B cell (primary cell): Measurements from ENCODE around the gene SUGCT. TPM values are rescaled to one million over a fixed set of nuclear protein-coding genes. Genes with fewer than 3 reads are reported as not detected.

Experiments used
- ATAC-seq: fragments of 200-7000 bp; cut with Tn5 transposase; one replicate; pipeline ENCODE4 v1.10.0; 2021; ENCODE audit warnings: low read depth, mild to moderate bottlenecking, moderate number of reproducible peaks, moderate library complexity
- CTCF ChIA-PET: fragments of 350-600 bp; sonication (Branson Sonifier 250); formaldehyde crosslinking; loops from one replicate; lab custom pipeline; 2021; ENCODE audit warnings: antibody characterized with exemption, inconsistent platforms; lab: Charles Lee
- POLR2A ChIA-PET: fragments of 350-600 bp; sonication (Branson Sonifier 250); formaldehyde crosslinking; loops from one replicate; lab custom pipeline; 2021; ENCODE audit warnings: antibody characterized with exemption; lab: Charles Lee
- DNase-seq: peaks from one replicate; pipeline ENCODE4 v3.0.0; 2013
- H2AFZ ChIP-seq: 2 replicates; pipeline ENCODE4 v1.6.1; 2012; ENCODE audit warnings: mild to moderate bottlenecking, low read depth, low read length; ENCODE audit not compliant: insufficient read depth, poor library complexity, severe bottlenecking
- H3K27ac ChIP-seq, 2 donors: 1 replicate in 1 of 2; 2 replicates in 1 of 2; pipeline ENCODE4 v1.5.1; 2012 to 2013; ENCODE audit warnings: low read length in 2 of 2, mild to moderate bottlenecking in 2 of 2, moderate library complexity in 1 of 2
- H3K27me3 ChIP-seq, 4 experiments: fragments of 200-600 bp in 1 of 4; sonication (generic) in 1 of 4; replicated peaks in 1 of 4; 1 replicate in 2 of 4; 2 replicates in 2 of 4; pipeline versions ENCODE4 v1.6.1 to v1.7.0; 2013 to 2016; ENCODE audit warnings: low read length in 3 of 4, mild to moderate bottlenecking in 2 of 4, mixed read lengths in 1 of 4, moderate library complexity in 1 of 4; ENCODE audit not compliant: insufficient read depth in 4 of 4, control insufficient read depth in 3 of 4; ENCODE audit errors: control extremely low read depth in 1 of 4
- H3K36me3 ChIP-seq, 2 experiments: replicated peaks in 1 of 2; 1 replicate in 1 of 2; 2 replicates in 1 of 2; pipeline versions ENCODE4 v1.6.1 to v1.7.1; 2013; ENCODE audit warnings: low read length in 1 of 2; ENCODE audit not compliant: insufficient read depth in 2 of 2, control insufficient read depth in 1 of 2; ENCODE audit errors: control extremely low read depth in 1 of 2, extremely low read depth in 1 of 2
- H3K4me1 ChIP-seq, 2 donors: fragments of 200-600 bp in 1 of 2; sonication (generic) in 1 of 2; 1 replicate in 1 of 2; 2 replicates in 1 of 2; pipeline versions ENCODE4 v1.5.1 to v1.6.1; 2013 to 2017; ENCODE audit warnings: low read length in 2 of 2; ENCODE audit not compliant: control insufficient read depth in 2 of 2, insufficient read depth in 2 of 2
- H3K4me2 ChIP-seq: replicated peaks from 2 replicates; pipeline ENCODE3; 2012; ENCODE audit warnings: mild to moderate bottlenecking, low read depth, low read length; ENCODE audit not compliant: poor library complexity, severe bottlenecking
- H3K4me3 ChIP-seq, 5 experiments: fragments of 200-600 bp in 1 of 5; sonication (generic) in 1 of 5; 1 replicate in 3 of 5; 2 replicates in 2 of 5; pipeline versions ENCODE4 v1.5.1 to v1.7.0; 2011 to 2016; ENCODE audit warnings: low read length in 4 of 5, mild to moderate bottlenecking in 4 of 5, low read depth in 2 of 5, control low read depth in 1 of 5, moderate library complexity in 1 of 5; ENCODE audit not compliant: insufficient read depth in 1 of 5; ENCODE audit errors: control extremely low read depth in 1 of 5, extremely low read depth in 1 of 5
- H3K79me2 ChIP-seq: fragments of 200-600 bp; sonication (generic); one replicate; pipeline ENCODE4 v1.6.0; 2016; ENCODE audit warnings: low read length; ENCODE audit not compliant: control insufficient read depth, insufficient read depth
- H3K9ac ChIP-seq: fragments of 200-600 bp; sonication (generic); 2 replicates; pipeline ENCODE4 v1.6.1; 2017; ENCODE audit warnings: mild to moderate bottlenecking, low read length, moderate library complexity
- H3K9me3 ChIP-seq, 3 donors: one replicate each; pipeline versions ENCODE4 v1.6.1 to v1.7.1; 2013; ENCODE audit warnings: low read length in 2 of 3; ENCODE audit not compliant: control insufficient read depth in 2 of 3, insufficient read depth in 1 of 3; ENCODE audit errors: control extremely low read depth in 1 of 3
- H4K20me1 ChIP-seq: 2 replicates; pipeline ENCODE4 v1.6.0; 2012; ENCODE audit warnings: mild to moderate bottlenecking, low read length; ENCODE audit not compliant: insufficient read depth, control insufficient read depth, poor library complexity, severe bottlenecking
- H3K27ac Mint-ChIP-seq: one replicate; pipeline ENCODE4 v1.8.0; 2021; ENCODE audit warnings: mixed read lengths
- H3K27me3 Mint-ChIP-seq: one replicate; pipeline ENCODE4 v1.8.0; 2021; ENCODE audit warnings: mixed read lengths
- H3K4me1 Mint-ChIP-seq: one replicate; pipeline ENCODE4 v1.8.0; 2021; ENCODE audit warnings: mixed read lengths
- H3K4me3 Mint-ChIP-seq: one replicate; pipeline ENCODE4 v1.8.0; 2021; ENCODE audit warnings: mixed read lengths
- H3K9me3 Mint-ChIP-seq: one replicate; pipeline ENCODE4 v1.8.0; 2022; ENCODE audit warnings: mixed read lengths; ENCODE audit not compliant: insufficient read depth
- CTCF ChIP-seq: fragments of 200-600 bp; IDR thresholded peaks from one replicate; pipeline ENCODE4 v1.8.0; 2022; ENCODE audit warnings: antibody characterized with exemption, mild to moderate bottlenecking
- EZH2 ChIP-seq: IDR thresholded peaks from 2 replicates; pipeline ENCODE4 v1.6.1; 2012; ENCODE audit warnings: borderline replicate concordance, low read depth, mild to moderate bottlenecking, moderate library complexity, low read length; ENCODE audit not compliant: insufficient read depth, poor library complexity, severe bottlenecking
- WGBS: methylation state at CpG from one replicate; pipeline ENCODE4 v1.1.5; 2013; ENCODE audit warnings: missing lambda C conversion rate; ENCODE audit not compliant: insufficient coverage; 5-methylcytosine and 5-hydroxymethylcytosine counted together
- intact Hi-C: fragments of 100-400 bp; cut with micrococcal nuclease; formaldehyde crosslinking; loops from one replicate; pipeline ENCODE4 v1.10.0; 2022
- polyA plus RNA-seq: library from polyadenylated mRNA; depleted of rRNA; stranded (reverse); fragments of >200 nt; gene quantifications from 2 replicates; pipeline ENCODE4 v1.2.3, GENCODE V29; 2012
- total RNA-seq, 2 donors: library from RNA; stranded (reverse); fragments of 120-200 nt in 1 of 2; gene quantifications; 1 replicate in 1 of 2; 2 replicates in 1 of 2; pipeline versions ENCODE4 v1.2.3 to v1.2.4, GENCODE V29; 2013 to 2022

SUGCT gene
- total and polyA plus RNA-seq, 2 donors (not counting 1 experiment from before 2014, with no cell fraction given): 0.19 to 0.86 TPM

DNA sequence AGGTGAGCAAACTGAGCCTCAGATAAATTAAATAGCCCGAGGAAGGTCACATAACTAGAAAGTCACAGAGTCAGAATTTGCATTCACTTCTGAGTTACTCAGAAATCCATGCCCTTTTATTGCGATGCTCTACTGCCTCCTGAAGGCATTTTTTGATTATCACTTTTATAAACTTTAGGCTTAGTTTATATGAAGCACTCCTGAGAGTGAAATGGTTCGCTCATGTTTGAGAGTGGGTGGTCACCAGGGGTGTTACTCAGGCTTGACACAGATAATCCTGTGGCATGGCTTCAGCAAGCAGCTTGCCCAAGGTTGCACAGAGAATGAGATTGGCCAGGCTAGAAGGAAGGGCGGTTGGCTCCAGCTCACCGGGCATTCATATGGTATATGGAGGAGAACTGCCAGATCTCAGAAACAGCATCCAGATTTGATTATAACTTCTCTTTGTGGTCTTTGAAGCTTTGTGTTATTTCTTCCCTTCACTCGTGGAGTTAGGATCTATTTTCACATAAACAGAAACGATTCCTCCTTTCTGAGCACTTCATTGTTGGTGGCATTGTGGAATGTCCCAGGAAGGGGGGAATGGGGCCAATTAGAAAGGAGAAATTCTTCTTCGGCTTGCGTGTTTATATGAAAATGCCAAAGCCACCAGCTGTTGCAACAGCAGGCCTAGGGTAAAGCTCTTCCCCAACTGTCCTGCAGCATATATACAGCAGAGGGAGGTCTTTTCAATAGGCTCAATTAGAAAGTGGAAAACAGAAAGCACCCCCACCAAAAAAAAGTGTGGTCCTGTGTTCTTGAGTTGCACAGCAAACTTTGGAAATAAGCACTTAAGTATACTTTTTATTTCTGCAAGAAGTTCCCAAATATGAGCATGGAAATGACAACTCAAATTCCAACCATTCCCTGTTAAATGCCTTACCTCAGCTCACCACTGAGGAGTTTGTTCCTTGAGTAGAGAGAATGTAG is 628.8 kb downstream of the SUGCT start:
- H3K9ac ChIP-seq: no peak overlapping the region
- no peaks in the 10 kb centered on the region for H3K79me2 ChIP-seq
- H3K36me3 ChIP-seq: no peaks in the 10 kb centered on the region
- no peak for ATAC-seq
- H3K9me3 Mint-ChIP-seq: no peaks in the 10 kb centered on the region
- TF ChIP-seq CTCF: no peak
- no peak for TF ChIP-seq EZH2
- no peak overlapping the region for H3K4me3 Mint-ChIP-seq
- no peaks in the 10 kb centered on the region for H3K9me3 ChIP-seq
- intact Hi-C loops: no loop called here
- no peak overlapping the region for H3K27ac ChIP-seq
- CTCF ChIA-PET: no interaction called here
- no peak for DNase-seq
- H3K4me2 ChIP-seq: no peak overlapping the region
- H2AFZ ChIP-seq: no peak overlapping the region
- H3K4me1 ChIP-seq: no peaks in the 10 kb centered on the region
- H3K27ac Mint-ChIP-seq: no peak overlapping the region
- no peak overlapping the region for H3K4me3 ChIP-seq
- POLR2A ChIA-PET: no interaction called here
- no peaks in the 10 kb centered on the region for H4K20me1 ChIP-seq
- H3K27me3 ChIP-seq: peaks cover 0 to 3% (median 0%) of the 10 kb centered on the region in 4 experiments
- H3K27me3 Mint-ChIP-seq: peaks cover 3% of the 10 kb centered on the region
- whole genome bisulfite sequencing: 86% methylated on average over 2 of the region's 9 CpGs
- peaks cover 1% of the 10 kb centered on the region for H3K4me1 Mint-ChIP-seq

DNA sequence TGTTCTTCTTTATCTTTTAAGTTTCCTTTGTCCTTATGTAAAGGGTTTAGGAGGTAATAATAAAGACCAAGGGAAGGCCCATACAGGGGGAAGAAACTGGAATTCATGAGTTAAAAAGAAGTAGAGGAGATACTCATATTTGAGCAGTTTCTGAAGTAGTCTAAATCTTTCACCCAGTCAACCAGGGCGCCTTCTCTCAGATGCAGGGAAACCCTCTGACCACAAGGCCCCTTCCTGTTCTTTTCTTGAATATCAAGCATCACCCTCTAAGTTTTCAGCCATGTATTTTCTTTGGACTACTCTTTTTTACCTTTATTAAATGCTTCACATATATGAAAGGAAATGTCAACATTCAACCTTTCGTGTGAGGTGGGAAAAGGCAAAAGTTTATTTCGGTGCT is 630.8 kb downstream of the SUGCT start:
- Histone ChIP-seq H3K4me1 (no peaks in the 10 kb centered on the region), H2AFZ (no peak overlapping the region), H3K4me3 (no peak overlapping the region), H3K79me2 (no peaks in the 10 kb centered on the region), H3K4me2 (no peak overlapping the region), H4K20me1 (no peaks in the 10 kb centered on the region), H3K27me3 (peaks cover 0 to 3% (median 0%) of the 10 kb centered on the region in 4 experiments), H3K9me3 (no peaks in the 10 kb centered on the region), H3K9ac (no peak overlapping the region), H3K27ac (no peak overlapping the region), H3K36me3 (no peaks in the 10 kb centered on the region)
- DNase-seq (no peak), ATAC-seq (no peak)
- H3K27me3 Mint-ChIP-seq: peaks cover 3% of the 10 kb centered on the region
- no peak overlapping the region for H3K27ac Mint-ChIP-seq
- no peaks in the 10 kb centered on the region for H3K9me3 Mint-ChIP-seq
- intact Hi-C loops: no loop called here
- CTCF ChIA-PET: no interaction called here
- WGBS: 0% methylated on average over 1 of the region's 3 CpGs
- TF ChIP-seq CTCF: no peak
- H3K4me1 Mint-ChIP-seq: peaks cover 1% of the 10 kb centered on the region
- H3K4me3 Mint-ChIP-seq: no peak overlapping the region
- POLR2A ChIA-PET: no interaction called here
